ENCODE measurements around the gene ASH1L.
"Not testable (repeated sequence)": the region's sequence is repeated elsewhere in the genome, so short reads cannot be mapped to it uniquely, and the experiment has no call there.

ASH1L gene

GRCh38 chr1:155499953-155500639 lies 62.5 kb downstream of the ASH1L start:
- DNase-seq (ENCODE audit: low read depth in 2 of 3, low spot score in 1 of 3), result no peak

- no peak for DNase-seq (ENCODE audit: low read depth in 2 of 3, low spot score in 1 of 3)
Measured at GRCh38 chr1:155499263-155499662, 63.3 kb downstream of the ASH1L start.

GRCh38 chr1:155493595-155493994 lies 69.0 kb downstream of the ASH1L start:
- DNase-seq (ENCODE audit: low read depth in 2 of 3, low spot score in 1 of 3), result not testable (repeated sequence)

GRCh38 chr1:155488419-155488818 lies 74.2 kb downstream of the ASH1L start:
- DNase-seq (ENCODE audit: low read depth in 2 of 3, low spot score in 1 of 3), result not testable (repeated sequence)

- DNase-seq (ENCODE audit: low read depth in 2 of 3, low spot score in 1 of 3), result no peak
Measured at GRCh38 chr1:155487541-155487940, 75.1 kb downstream of the ASH1L start.

GRCh38 chr1:155486952-155487351 lies 75.7 kb downstream of the ASH1L start:
- DNase-seq (ENCODE audit: low read depth in 2 of 3, low spot score in 1 of 3), result not testable (repeated sequence)

GRCh38 chr1:155485945-155486344 lies 76.7 kb downstream of the ASH1L start:
- DNase-seq (ENCODE audit: low read depth in 2 of 3, low spot score in 1 of 3), result no peak

GRCh38 chr1:155485222-155485621 lies 77.4 kb downstream of the ASH1L start:
- DNase-seq (ENCODE audit: low read depth in 2 of 3, low spot score in 1 of 3), result no peak

- DNase-seq (ENCODE audit: low read depth in 2 of 3, low spot score in 1 of 3), result no peak
Measured at GRCh38 chr1:155481741-155482241, 80.8 kb downstream of the ASH1L start.

GRCh38 chr1:155479205-155479604 lies 83.4 kb downstream of the ASH1L start:
- DNase-seq (ENCODE audit: low read depth in 2 of 3, low spot score in 1 of 3), result no peak

GRCh38 chr1:155478270-155478852 lies 84.2 kb downstream of the ASH1L start:
- DNase-seq (ENCODE audit: low read depth in 2 of 3, low spot score in 1 of 3), result no peak

- no peak for DNase-seq (ENCODE audit: low read depth in 2 of 3, low spot score in 1 of 3)
Measured at GRCh38 chr1:155474146-155474545, 88.5 kb downstream of the ASH1L start.

- no peak for DNase-seq (ENCODE audit: low read depth in 2 of 3, low spot score in 1 of 3)
Measured at GRCh38 chr1:155473151-155473821, 89.3 kb downstream of the ASH1L start.

GRCh38 chr1:155472491-155473083 lies 90.0 kb downstream of the ASH1L start:
- DNase-seq (ENCODE audit: low read depth in 2 of 3, low spot score in 1 of 3), result no peak

- no peak for DNase-seq (ENCODE audit: low read depth in 2 of 3, low spot score in 1 of 3)
Measured at GRCh38 chr1:155471891-155472290, 90.7 kb downstream of the ASH1L start.

- no peak for DNase-seq (ENCODE audit: low read depth in 2 of 3, low spot score in 1 of 3)
Measured at GRCh38 chr1:155471026-155471425, 91.6 kb downstream of the ASH1L start.

GRCh38 chr1:155466996-155467395 lies 95.6 kb downstream of the ASH1L start:
- DNase-seq (ENCODE audit: low read depth in 2 of 3, low spot score in 1 of 3), result no peak

GRCh38 chr1:155466617-155466972 lies 96.0 kb downstream of the ASH1L start:
- no peak for DNase-seq (ENCODE audit: low read depth in 2 of 3, low spot score in 1 of 3)

- DNase-seq (ENCODE audit: low read depth in 2 of 3, low spot score in 1 of 3), result no peak
Measured at GRCh38 chr1:155463865-155464650, 98.5 kb downstream of the ASH1L start.

- DNase-seq (ENCODE audit: low read depth in 2 of 3, low spot score in 1 of 3), result no peak
Measured at GRCh38 chr1:155458111-155458510, 104.5 kb downstream of the ASH1L start.

GRCh38 chr1:155457266-155457665 lies 105.3 kb downstream of the ASH1L start:
- no peak for DNase-seq (ENCODE audit: low read depth in 2 of 3, low spot score in 1 of 3)

Measured in stimulated activated CD4-positive, alpha-beta T cell treated with anti-CD3 and anti-CD28 coated beads, Interleukin-12 subunit alpha, Interleukin-12 subunit beta, amount 100 ng/mL, for 48 hours (primary cell).